ENCODE results near the gene MORC4.

MORC4 gene

GRCh38 chrX:106897259-106897658 is 102.8 kb downstream of the MORC4 start:
- no peak overlapping the region for H3K9ac ChIP-seq
- no peak overlapping the region for H2AFZ ChIP-seq (ENCODE audit: low read depth)
- H3K4me2 ChIP-seq, result no peak overlapping the region
- H3K4me3 ChIP-seq (IDR thresholded peaks at IDR 0.05; ENCODE audit: insufficient read depth, low read depth, low read length), result no peak overlapping the region
- H3K36me3 ChIP-seq (ENCODE audit: insufficient read depth), result no peaks in the 10 kb centered on the region
- TF ChIP-seq CTCF (conservative IDR thresholded peaks at IDR 0.05; ENCODE audit: low read depth, low read length), result no peak
- no peaks in the 10 kb centered on the region for H3K4me1 ChIP-seq (ENCODE audit: low read depth, poor library complexity, severe bottlenecking)
- no peaks in the 10 kb centered on the region for H3K79me2 ChIP-seq (ENCODE audit: insufficient read depth, low read depth)
- H3K27me3 ChIP-seq (ENCODE audit: insufficient read depth, low read depth), result no peaks in the 10 kb centered on the region
- no peak overlapping the region for H3K27ac ChIP-seq
- no peaks in the 10 kb centered on the region for H4K20me1 ChIP-seq (ENCODE audit: insufficient read depth)

GRCh38 chrX:106894978-106895452 is 105.0 kb downstream of the MORC4 start:
- Histone ChIP-seq H3K79me2 (ENCODE audit: insufficient read depth, low read depth) (no peaks in the 10 kb centered on the region), H3K4me2 (no peak overlapping the region), H3K4me3 (IDR thresholded peaks at IDR 0.05; ENCODE audit: insufficient read depth, low read depth, low read length) (no peak overlapping the region), H4K20me1 (ENCODE audit: insufficient read depth) (no peaks in the 10 kb centered on the region), H3K36me3 (ENCODE audit: insufficient read depth) (no peaks in the 10 kb centered on the region), H2AFZ (ENCODE audit: low read depth) (0 out of 2 replicates have a peak overlapping the region, but pooled peaks have one; percentile 34), H3K27ac (no peak overlapping the region), H3K4me1 (ENCODE audit: low read depth, poor library complexity, severe bottlenecking) (no peaks in the 10 kb centered on the region), H3K9ac (no peak overlapping the region), H3K27me3 (ENCODE audit: insufficient read depth, low read depth) (no peaks in the 10 kb centered on the region)
- no peak for TF ChIP-seq CTCF (conservative IDR thresholded peaks at IDR 0.05; ENCODE audit: low read depth, low read length)

GRCh38 chrX:106894392-106894909 is 105.6 kb downstream of the MORC4 start:
- Histone ChIP-seq H3K4me1 (ENCODE audit: low read depth, poor library complexity, severe bottlenecking) (no peaks in the 10 kb centered on the region), H3K9ac (no peak overlapping the region), H3K27me3 (ENCODE audit: insufficient read depth, low read depth) (no peaks in the 10 kb centered on the region), H4K20me1 (ENCODE audit: insufficient read depth) (no peaks in the 10 kb centered on the region), H3K36me3 (ENCODE audit: insufficient read depth) (no peaks in the 10 kb centered on the region), H3K4me2 (no peak overlapping the region), H3K27ac (no peak overlapping the region), H3K4me3 (IDR thresholded peaks at IDR 0.05; ENCODE audit: insufficient read depth, low read depth, low read length) (no peak overlapping the region), H2AFZ (ENCODE audit: low read depth) (peak overlapping the region; percentile 34; the same call in 1 of the 2 replicates), H3K79me2 (ENCODE audit: insufficient read depth, low read depth) (no peaks in the 10 kb centered on the region)
- peak; percentile 78 for TF ChIP-seq CTCF (conservative IDR thresholded peaks at IDR 0.05; ENCODE audit: low read depth, low read length)

- Histone ChIP-seq H4K20me1 (ENCODE audit: insufficient read depth) (no peaks in the 10 kb centered on the region), H3K36me3 (ENCODE audit: insufficient read depth) (no peaks in the 10 kb centered on the region), H3K9ac (no peak overlapping the region), H3K4me1 (ENCODE audit: low read depth, poor library complexity, severe bottlenecking) (no peaks in the 10 kb centered on the region), H3K79me2 (ENCODE audit: insufficient read depth, low read depth) (no peaks in the 10 kb centered on the region), H3K4me2 (no peak overlapping the region), H2AFZ (ENCODE audit: low read depth) (no peak overlapping the region), H3K4me3 (IDR thresholded peaks at IDR 0.05; ENCODE audit: insufficient read depth, low read depth, low read length) (no peak overlapping the region), H3K27me3 (ENCODE audit: insufficient read depth, low read depth) (no peaks in the 10 kb centered on the region), H3K27ac (no peak overlapping the region)
- TF ChIP-seq CTCF (conservative IDR thresholded peaks at IDR 0.05; ENCODE audit: low read depth, low read length), result no peak
Observed at GRCh38 chrX:106891762-106892460, 108.1 kb downstream of the MORC4 start.
